ENCODE measurements around the gene FAF1. TPM values are rescaled to one million over a fixed set of nuclear protein-coding genes. Genes with fewer than 3 reads are reported as not detected.

Gene FAF1
- total and polyA plus RNA-seq, 4 donors: 8.6 to 45.0 (median 18.2) TPM

- WGBS: 90% methylated on average over 1 of the region's 1 CpG
- Histone ChIP-seq H3K9me3 (ENCODE audit: control insufficient read depth in 4 of 4, low read length in 3 of 4) (peaks cover 0 to 6% (median 2%) of the 10 kb centered on the region in 4 donors), H3K27ac (ENCODE audit: low read depth in 1 of 2, low read length in 2 of 2) (no peak overlapping the region), H3K9ac (ENCODE audit: low read depth in 1 of 2, low read length in 2 of 2) (no peak overlapping the region), H3K4me3 (ENCODE audit: low read depth in 1 of 3, low read length in 3 of 3) (no peak overlapping the region), H3K4me1 (ENCODE audit: control insufficient read depth in 4 of 4, insufficient read depth in 4 of 4, low read length in 3 of 4) (peaks cover 0 to 10% (median 4%) of the 10 kb centered on the region in 4 donors), H3K27me3 (ENCODE audit: control insufficient read depth in 4 of 4, insufficient read depth in 4 of 4, low read length in 3 of 4) (peaks cover 0 to 14% (median 6%) of the 10 kb centered on the region in 4 donors), H3K36me3 (ENCODE audit: control insufficient read depth in 4 of 4, insufficient read depth in 3 of 4, low read depth in 1 of 4, low read length in 3 of 4) (no peaks in the 10 kb centered on the region)
- TF ChIP-seq MAX (IDR thresholded peaks at IDR 0.05): no peak
- no peak for TF ChIP-seq TAF1 (conservative IDR thresholded peaks at IDR 0.05)
- TF ChIP-seq FOXA2 (IDR thresholded peaks at IDR 0.05): no peak
- TF ChIP-seq HNF4G (IDR thresholded peaks at IDR 0.05): no peak
- no peak for TF ChIP-seq ATF3 (IDR thresholded peaks at IDR 0.05)
- TF ChIP-seq HNF4A (conservative IDR thresholded peaks at IDR 0.05): no peak
- TF ChIP-seq FOXA1 (IDR thresholded peaks at IDR 0.05): no peak
- no peak for TF ChIP-seq RAD21 (IDR thresholded peaks at IDR 0.05)
- TF ChIP-seq JUND (IDR thresholded peaks at IDR 0.05): no peak
- no peak for TF ChIP-seq CTCF (IDR thresholded peaks at IDR 0.05; ENCODE audit: low read depth, low read length, missing input control)
- no peak for TF ChIP-seq NR2F2 (IDR thresholded peaks at IDR 0.05)
- TF ChIP-seq, protein P1, sequence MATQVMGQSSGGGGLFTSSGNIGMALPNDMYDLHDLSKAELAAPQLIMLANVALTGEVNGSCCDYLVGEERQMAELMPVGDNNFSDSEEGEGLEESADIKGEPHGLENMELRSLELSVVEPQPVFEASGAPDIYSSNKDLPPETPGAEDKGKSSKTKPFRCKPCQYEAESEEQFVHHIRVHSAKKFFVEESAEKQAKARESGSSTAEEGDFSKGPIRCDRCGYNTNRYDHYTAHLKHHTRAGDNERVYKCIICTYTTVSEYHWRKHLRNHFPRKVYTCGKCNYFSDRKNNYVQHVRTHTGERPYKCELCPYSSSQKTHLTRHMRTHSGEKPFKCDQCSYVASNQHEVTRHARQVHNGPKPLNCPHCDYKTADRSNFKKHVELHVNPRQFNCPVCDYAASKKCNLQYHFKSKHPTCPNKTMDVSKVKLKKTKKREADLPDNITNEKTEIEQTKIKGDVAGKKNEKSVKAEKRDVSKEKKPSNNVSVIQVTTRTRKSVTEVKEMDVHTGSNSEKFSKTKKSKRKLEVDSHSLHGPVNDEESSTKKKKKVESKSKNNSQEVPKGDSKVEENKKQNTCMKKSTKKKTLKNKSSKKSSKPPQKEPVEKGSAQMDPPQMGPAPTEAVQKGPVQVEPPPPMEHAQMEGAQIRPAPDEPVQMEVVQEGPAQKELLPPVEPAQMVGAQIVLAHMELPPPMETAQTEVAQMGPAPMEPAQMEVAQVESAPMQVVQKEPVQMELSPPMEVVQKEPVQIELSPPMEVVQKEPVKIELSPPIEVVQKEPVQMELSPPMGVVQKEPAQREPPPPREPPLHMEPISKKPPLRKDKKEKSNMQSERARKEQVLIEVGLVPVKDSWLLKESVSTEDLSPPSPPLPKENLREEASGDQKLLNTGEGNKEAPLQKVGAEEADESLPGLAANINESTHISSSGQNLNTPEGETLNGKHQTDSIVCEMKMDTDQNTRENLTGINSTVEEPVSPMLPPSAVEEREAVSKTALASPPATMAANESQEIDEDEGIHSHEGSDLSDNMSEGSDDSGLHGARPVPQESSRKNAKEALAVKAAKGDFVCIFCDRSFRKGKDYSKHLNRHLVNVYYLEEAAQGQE (IDR thresholded peaks at IDR 0.05): no peak
- TF ChIP-seq ZBTB33 (IDR thresholded peaks at IDR 0.05): no peak
- TF ChIP-seq RXRA (IDR thresholded peaks at IDR 0.05): no peak
- TF ChIP-seq YY1 (IDR thresholded peaks at IDR 0.05): no peak
- TF ChIP-seq SP1 (IDR thresholded peaks at IDR 0.05): no peak
- TF ChIP-seq GABPA (IDR thresholded peaks at IDR 0.05 in 1 of 2, conservative IDR thresholded peaks at IDR 0.05 in 1 of 2): no peak
- TF ChIP-seq EGR1 (IDR thresholded peaks at IDR 0.05; ENCODE audit: low read depth in 2 of 2): no peak
- DNase-seq (ENCODE audit: low spot score): no peak
Observed at GRCh38 chr1:50412813-50413476, 547.1 kb downstream of the FAF1 start.

All from liver (tissue), 9 donors.